NT2/D1 (cell line): ENCODE results near the gene TEP1.

Source experiments
- DNase-seq: peaks from one replicate; pipeline ENCODE4 v3.0.0-alpha.2; 2011; ENCODE audit warnings: low read depth, low spot score
- H3K27me3 ChIP-seq: 2 replicates; pipeline ENCODE4 v1.6.0; 2011; ENCODE audit warnings: mild to moderate bottlenecking; ENCODE audit not compliant: insufficient read length, insufficient read depth
- H3K36me3 ChIP-seq: 2 replicates; pipeline ENCODE4 v1.6.1; 2011; ENCODE audit warnings: mild to moderate bottlenecking, low read length, mixed read lengths; ENCODE audit not compliant: insufficient read depth, insufficient read length
- H3K4me1 ChIP-seq: 2 replicates; pipeline ENCODE4 v1.5.1; 2011; ENCODE audit not compliant: insufficient read depth, insufficient read length
- H3K4me3 ChIP-seq: 2 replicates; pipeline ENCODE4 v1.5.1; 2011; ENCODE audit warnings: low read depth; ENCODE audit not compliant: insufficient read length
- H3K9ac ChIP-seq: 2 replicates; pipeline ENCODE4 v1.6.0; 2011; ENCODE audit warnings: low read depth; ENCODE audit not compliant: insufficient read length
- H3K9me3 ChIP-seq: 2 replicates; pipeline ENCODE4 v1.5.1; 2011; ENCODE audit warnings: mild to moderate bottlenecking, low read length; ENCODE audit not compliant: insufficient read depth
- SUZ12 ChIP-seq: IDR thresholded peaks from 2 replicates; pipeline ENCODE4 v1.6.1; 2011; ENCODE audit not compliant: insufficient read length, insufficient read depth; ENCODE audit errors: extremely low read depth
- YY1 ChIP-seq: IDR thresholded peaks from 2 replicates; pipeline ENCODE4 v1.6.1; 2011; ENCODE audit not compliant: insufficient read length, insufficient read depth
- ZNF274 ChIP-seq: IDR thresholded peaks from 2 replicates; pipeline ENCODE4 v1.6.1; 2011; ENCODE audit warnings: mild to moderate bottlenecking, low read depth, low read length

Gene TEP1

GRCh38 chr14:20440465-20440864 lies 27.2 kb upstream of the TEP1 start:
- Histone ChIP-seq H3K9ac (no peak overlapping the region), H3K9me3 (no peaks in the 10 kb centered on the region), H3K4me3 (no peak overlapping the region), H3K27me3 (no peaks in the 10 kb centered on the region), H3K4me1 (no peaks in the 10 kb centered on the region), H3K36me3 (peaks cover 21% of the 10 kb centered on the region)
- no peak for DNase-seq
- TF ChIP-seq YY1 (no peak), ZNF274 (no peak), SUZ12 (no peak)

GRCh38 chr14:20438664-20439063 lies 25.4 kb upstream of the TEP1 start:
- no peak for TF ChIP-seq YY1
- TF ChIP-seq ZNF274: no peak
- no peak for TF ChIP-seq SUZ12
- Histone ChIP-seq H3K9ac (no peak overlapping the region), H3K4me3 (no peak overlapping the region), H3K4me1 (no peaks in the 10 kb centered on the region), H3K9me3 (no peaks in the 10 kb centered on the region), H3K27me3 (no peaks in the 10 kb centered on the region), H3K36me3 (peaks cover 5% of the 10 kb centered on the region)
- DNase-seq: no peak

GRCh38 chr14:20436363-20436755 lies 23.1 kb upstream of the TEP1 start:
- no peaks in the 10 kb centered on the region for H3K4me1 ChIP-seq
- H3K4me3 ChIP-seq: no peak overlapping the region
- no peaks in the 10 kb centered on the region for H3K36me3 ChIP-seq
- no peak for DNase-seq
- no peak for TF ChIP-seq ZNF274
- TF ChIP-seq SUZ12: no peak
- TF ChIP-seq YY1: no peak
- H3K9ac ChIP-seq: no peak overlapping the region
- no peaks in the 10 kb centered on the region for H3K27me3 ChIP-seq
- H3K9me3 ChIP-seq: no peaks in the 10 kb centered on the region

- DNase-seq: no peak
- H3K9ac ChIP-seq: no peak within 1 kb of the TSS
- H3K4me3 ChIP-seq: no peak within 1 kb of the TSS
- no peaks in the 10 kb centered on the region for H3K27me3 ChIP-seq
- H3K9me3 ChIP-seq: no peaks in the 10 kb centered on the region
- no peaks in the 10 kb centered on the region for H3K4me1 ChIP-seq
- H3K36me3 ChIP-seq: no peaks in the 10 kb centered on the region
- TF ChIP-seq YY1: no peak
- TF ChIP-seq SUZ12: no peak
- no peak for TF ChIP-seq ZNF274
Observed at GRCh38 chr14:20435582-20436362, 22.5 kb upstream of the TEP1 start, which contains the start of gene KLHL33. TSS of gene KLHL33 (minus strand) at chr14:20436166. CDS start at chr14:20435811, 355 bp downstream.

- H3K4me3 ChIP-seq: no peak overlapping the region
- H3K36me3 ChIP-seq: no peaks in the 10 kb centered on the region
- DNase-seq: no peak
- H3K9ac ChIP-seq: no peak overlapping the region
- TF ChIP-seq YY1 (no peak), SUZ12 (no peak), ZNF274 (no peak)
- H3K9me3 ChIP-seq: no peaks in the 10 kb centered on the region
- H3K4me1 ChIP-seq: no peaks in the 10 kb centered on the region
- no peaks in the 10 kb centered on the region for H3K27me3 ChIP-seq
Observed at GRCh38 chr14:20434701-20435581, 21.6 kb upstream of the TEP1 start.

- DNase-seq: no peak
- no peaks in the 10 kb centered on the region for H3K27me3 ChIP-seq
- no peaks in the 10 kb centered on the region for H3K9me3 ChIP-seq
- no peaks in the 10 kb centered on the region for H3K4me1 ChIP-seq
- no peak for TF ChIP-seq YY1
- no peak for TF ChIP-seq ZNF274
- TF ChIP-seq SUZ12: no peak
- H3K4me3 ChIP-seq: no peak overlapping the region
- H3K9ac ChIP-seq: no peak overlapping the region
- no peaks in the 10 kb centered on the region for H3K36me3 ChIP-seq
Observed at GRCh38 chr14:20429801-20430669, 16.7 kb upstream of the TEP1 start.

GRCh38 chr14:20428802-20429201 lies 15.5 kb upstream of the TEP1 start:
- Histone ChIP-seq H3K9me3 (no peaks in the 10 kb centered on the region), H3K4me1 (no peaks in the 10 kb centered on the region), H3K36me3 (no peaks in the 10 kb centered on the region), H3K27me3 (no peaks in the 10 kb centered on the region), H3K9ac (no peak overlapping the region), H3K4me3 (no peak overlapping the region)
- DNase-seq: no peak
- no peak for TF ChIP-seq ZNF274
- no peak for TF ChIP-seq YY1
